Mesendoderm (in vitro differentiated cells): ENCODE results near the gene MAP4.
A peak's percentile ranks its signal among the peaks of the same experiment; 100 is the strongest.

Source experiments
- DNase-seq: peaks from one replicate; pipeline ENCODE4 v3.0.0; 2013
- H2AK5ac ChIP-seq: 2 replicates; pipeline ENCODE4 v1.6.1; 2013; ENCODE audit warnings: low read length, inconsistent platforms
- H2BK120ac ChIP-seq: 2 replicates; pipeline ENCODE4 v1.6.1; 2013; ENCODE audit warnings: low read depth, mild to moderate bottlenecking, low read length, moderate library complexity, mixed read lengths
- H2BK15ac ChIP-seq: replicated peaks from 2 replicates; pipeline ENCODE4 v1.6.1; 2013; ENCODE audit warnings: low read depth, mild to moderate bottlenecking, moderate library complexity
- H2BK5ac ChIP-seq: 2 replicates; pipeline ENCODE4 v1.6.1; 2013; ENCODE audit warnings: low read length, inconsistent platforms
- H3K18ac ChIP-seq: 2 replicates; pipeline ENCODE4 v1.6.1; 2013; ENCODE audit warnings: mild to moderate bottlenecking, low read length, mixed read lengths
- H3K23ac ChIP-seq: one replicate; pipeline ENCODE4 v1.6.1; 2013; ENCODE audit warnings: low read length
- H3K27ac ChIP-seq: 2 replicates; pipeline ENCODE4 v1.5.1; 2013; ENCODE audit warnings: low read depth, mild to moderate bottlenecking, inconsistent platforms, low read length, moderate library complexity
- H3K27me3 ChIP-seq: 2 replicates; pipeline ENCODE4 v1.6.1; 2013; ENCODE audit warnings: low read length, control low read depth, mild to moderate bottlenecking, inconsistent platforms; ENCODE audit not compliant: insufficient read depth, poor library complexity
- H3K36me3 ChIP-seq: 2 replicates; pipeline ENCODE4 v1.6.1; 2013; ENCODE audit warnings: low read length, inconsistent platforms; ENCODE audit not compliant: control insufficient read depth, insufficient read depth
- H3K4ac ChIP-seq: one replicate; pipeline ENCODE4 v1.6.1; 2013; ENCODE audit warnings: low read depth, mild to moderate bottlenecking, low read length, moderate library complexity
- H3K4me1 ChIP-seq: 2 replicates; pipeline ENCODE4 v1.6.1; 2013; ENCODE audit warnings: low read depth, low read length, inconsistent platforms; ENCODE audit not compliant: control insufficient read depth
- H3K4me2 ChIP-seq: 2 replicates; pipeline ENCODE4 v1.6.1; 2013; ENCODE audit warnings: low read length
- H3K4me3 ChIP-seq: 2 replicates; pipeline ENCODE4 v1.5.1; 2013; ENCODE audit warnings: mild to moderate bottlenecking, low read length
- H3K56ac ChIP-seq: one replicate; pipeline ENCODE4 v1.6.1; 2013; ENCODE audit warnings: low read length
- H3K79me1 ChIP-seq: 2 replicates; pipeline ENCODE4 v1.6.1; 2013; ENCODE audit warnings: low read length, inconsistent platforms
- H3K79me2 ChIP-seq: 2 replicates; pipeline ENCODE4 v1.6.1; 2013; ENCODE audit warnings: mild to moderate bottlenecking, low read length; ENCODE audit not compliant: control insufficient read depth, insufficient read depth
- H3K9ac ChIP-seq: 2 replicates; pipeline ENCODE4 v1.6.1; 2013; ENCODE audit warnings: low read length, inconsistent platforms
- H4K5ac ChIP-seq: one replicate; pipeline ENCODE4 v1.6.1; 2013; ENCODE audit warnings: low read length
- H4K8ac ChIP-seq: one replicate; pipeline ENCODE4 v1.6.1; 2013; ENCODE audit warnings: low read depth, mild to moderate bottlenecking, control low read depth, low read length, moderate library complexity
- WGBS: extraction: QIAGEN DNeasy Blood & Tissue Kit; methylation state at CpG from one replicate; pipeline ENCODE4 v1.1.7; 2013; ENCODE audit warnings: low lambda C conversion rate, missing lambda C conversion rate; ENCODE audit not compliant: insufficient coverage; ENCODE audit errors: extremely low coverage; 5-methylcytosine and 5-hydroxymethylcytosine counted together

The MAP4 gene

GRCh38 chr3:47985381-47985780, 30.8 kb downstream of the MAP4 start:
- Histone ChIP-seq H4K5ac (no peak overlapping the region), H3K27me3 (no peaks in the 10 kb centered on the region), H3K4ac (no peak overlapping the region), H3K79me1 (peaks cover 8% of the 10 kb centered on the region), H2AK5ac (no peak overlapping the region), H2BK15ac (no peak overlapping the region), H3K23ac (no peak overlapping the region), H3K56ac (no peak overlapping the region), H2BK120ac (no peak overlapping the region), H4K8ac (no peak overlapping the region), H3K4me3 (no peak overlapping the region), H3K79me2 (no peaks in the 10 kb centered on the region), H3K9ac (no peak overlapping the region), H2BK5ac (no peak overlapping the region), H3K36me3 (no peaks in the 10 kb centered on the region), H3K4me1 (no peaks in the 10 kb centered on the region), H3K18ac (no peak overlapping the region), H3K27ac (no peak overlapping the region), H3K4me2 (no peak overlapping the region)
- DNase-seq: no peak
- no CpG with 5 or more reads among the region's 1 CpG for WGBS

GRCh38 chr3:47984075-47984728, 32.0 kb downstream of the MAP4 start:
- no peak overlapping the region for H3K4me3 ChIP-seq
- H3K27me3 ChIP-seq: no peaks in the 10 kb centered on the region
- H3K79me1 ChIP-seq: peaks cover 8% of the 10 kb centered on the region
- DNase-seq: peak; percentile 31
- no peak overlapping the region for H3K4ac ChIP-seq
- no peak overlapping the region for H3K9ac ChIP-seq
- H2BK15ac ChIP-seq: no peak overlapping the region
- no peak overlapping the region for H4K8ac ChIP-seq
- H3K79me2 ChIP-seq: no peaks in the 10 kb centered on the region
- H3K4me2 ChIP-seq: no peak overlapping the region
- H3K27ac ChIP-seq: no peak overlapping the region
- H3K56ac ChIP-seq: no peak overlapping the region
- H3K18ac ChIP-seq: no peak overlapping the region
- H4K5ac ChIP-seq: no peak overlapping the region
- WGBS: no CpG with 5 or more reads among the region's 3 CpGs
- no peak overlapping the region for H2BK5ac ChIP-seq
- H3K23ac ChIP-seq: no peak overlapping the region
- no peak overlapping the region for H2AK5ac ChIP-seq
- no peaks in the 10 kb centered on the region for H3K36me3 ChIP-seq
- H3K4me1 ChIP-seq: no peaks in the 10 kb centered on the region
- H2BK120ac ChIP-seq: no peak overlapping the region

GRCh38 chr3:47980795-47981194, 35.4 kb downstream of the MAP4 start:
- Histone ChIP-seq H3K79me2 (no peaks in the 10 kb centered on the region), H3K56ac (no peak overlapping the region), H3K4me1 (no peaks in the 10 kb centered on the region), H3K4ac (no peak overlapping the region), H4K8ac (no peak overlapping the region), H3K9ac (no peak overlapping the region), H2BK5ac (no peak overlapping the region), H4K5ac (no peak overlapping the region), H2BK120ac (no peak overlapping the region), H3K27me3 (no peaks in the 10 kb centered on the region), H3K27ac (no peak overlapping the region), H3K36me3 (no peaks in the 10 kb centered on the region), H3K4me3 (no peak overlapping the region), H3K18ac (no peak overlapping the region), H2AK5ac (no peak overlapping the region), H2BK15ac (no peak overlapping the region), H3K23ac (no peak overlapping the region), H3K79me1 (peaks cover 2% of the 10 kb centered on the region), H3K4me2 (no peak overlapping the region)
- no peak for DNase-seq
- no CpG with 5 or more reads among the region's 2 CpGs for WGBS

- WGBS: no CpG with 5 or more reads among the region's 1 CpG
- Histone ChIP-seq H3K4me1 (no peaks in the 10 kb centered on the region), H3K79me1 (peaks cover 2% of the 10 kb centered on the region), H3K27ac (no peak overlapping the region), H3K36me3 (no peaks in the 10 kb centered on the region), H2AK5ac (no peak overlapping the region), H3K4ac (no peak overlapping the region), H3K79me2 (no peaks in the 10 kb centered on the region), H3K4me2 (no peak overlapping the region), H3K4me3 (no peak overlapping the region), H3K27me3 (no peaks in the 10 kb centered on the region), H3K23ac (no peak overlapping the region), H3K9ac (no peak overlapping the region), H3K56ac (no peak overlapping the region), H2BK15ac (no peak overlapping the region), H2BK120ac (no peak overlapping the region), H4K8ac (no peak overlapping the region), H2BK5ac (no peak overlapping the region), H4K5ac (no peak overlapping the region), H3K18ac (no peak overlapping the region)
- DNase-seq: no peak
These were observed 37.1 kb downstream of the MAP4 start for GRCh38 chr3:47979070-47979469.

- Histone ChIP-seq H2BK120ac (no peak overlapping the region), H3K56ac (no peak overlapping the region), H3K4me3 (no peak overlapping the region), H2AK5ac (no peak overlapping the region), H3K4ac (no peak overlapping the region), H2BK15ac (no peak overlapping the region), H3K4me2 (no peak overlapping the region), H3K27me3 (no peaks in the 10 kb centered on the region), H3K23ac (no peak overlapping the region), H3K27ac (no peak overlapping the region), H3K9ac (no peak overlapping the region), H3K36me3 (no peaks in the 10 kb centered on the region), H3K18ac (no peak overlapping the region), H2BK5ac (no peak overlapping the region), H3K79me2 (no peaks in the 10 kb centered on the region), H4K8ac (no peak overlapping the region), H3K79me1 (no peaks in the 10 kb centered on the region), H3K4me1 (no peaks in the 10 kb centered on the region), H4K5ac (no peak overlapping the region)
- WGBS: no CpG with 5 or more reads among the region's 8 CpGs
- no peak for DNase-seq
These were observed 37.8 kb downstream of the MAP4 start for GRCh38 chr3:47978386-47978785.

GRCh38 chr3:47976135-47976732, 40.0 kb downstream of the MAP4 start:
- H3K79me2 ChIP-seq: no peaks in the 10 kb centered on the region
- H3K56ac ChIP-seq: no peak overlapping the region
- no peak overlapping the region for H2AK5ac ChIP-seq
- no peaks in the 10 kb centered on the region for H3K36me3 ChIP-seq
- no peaks in the 10 kb centered on the region for H3K4me1 ChIP-seq
- H4K5ac ChIP-seq: no peak overlapping the region
- H3K9ac ChIP-seq: no peak overlapping the region
- no peak overlapping the region for H3K27ac ChIP-seq
- no peak overlapping the region for H2BK15ac ChIP-seq
- no peaks in the 10 kb centered on the region for H3K27me3 ChIP-seq
- DNase-seq: no peak
- H3K23ac ChIP-seq: no peak overlapping the region
- H3K79me1 ChIP-seq: no peaks in the 10 kb centered on the region
- no peak overlapping the region for H3K4me2 ChIP-seq
- no peak overlapping the region for H3K4me3 ChIP-seq
- no peak overlapping the region for H4K8ac ChIP-seq
- H2BK120ac ChIP-seq: no peak overlapping the region
- no peak overlapping the region for H2BK5ac ChIP-seq
- H3K4ac ChIP-seq: no peak overlapping the region
- no CpG with 5 or more reads among the region's 3 CpGs for WGBS
- H3K18ac ChIP-seq: no peak overlapping the region
